GM18498 (cell line): Measurements from ENCODE around the gene TMEM179.

Experiments used
- ATAC-seq: cut with Tn5 transposase; IDR thresholded peaks from one replicate; pipeline ENCODE4 v1.9.1; 2021; ENCODE audit warnings: mild to moderate bottlenecking, moderate library complexity; ENCODE audit not compliant: unreplicated experiment

TMEM179 gene

DNA sequence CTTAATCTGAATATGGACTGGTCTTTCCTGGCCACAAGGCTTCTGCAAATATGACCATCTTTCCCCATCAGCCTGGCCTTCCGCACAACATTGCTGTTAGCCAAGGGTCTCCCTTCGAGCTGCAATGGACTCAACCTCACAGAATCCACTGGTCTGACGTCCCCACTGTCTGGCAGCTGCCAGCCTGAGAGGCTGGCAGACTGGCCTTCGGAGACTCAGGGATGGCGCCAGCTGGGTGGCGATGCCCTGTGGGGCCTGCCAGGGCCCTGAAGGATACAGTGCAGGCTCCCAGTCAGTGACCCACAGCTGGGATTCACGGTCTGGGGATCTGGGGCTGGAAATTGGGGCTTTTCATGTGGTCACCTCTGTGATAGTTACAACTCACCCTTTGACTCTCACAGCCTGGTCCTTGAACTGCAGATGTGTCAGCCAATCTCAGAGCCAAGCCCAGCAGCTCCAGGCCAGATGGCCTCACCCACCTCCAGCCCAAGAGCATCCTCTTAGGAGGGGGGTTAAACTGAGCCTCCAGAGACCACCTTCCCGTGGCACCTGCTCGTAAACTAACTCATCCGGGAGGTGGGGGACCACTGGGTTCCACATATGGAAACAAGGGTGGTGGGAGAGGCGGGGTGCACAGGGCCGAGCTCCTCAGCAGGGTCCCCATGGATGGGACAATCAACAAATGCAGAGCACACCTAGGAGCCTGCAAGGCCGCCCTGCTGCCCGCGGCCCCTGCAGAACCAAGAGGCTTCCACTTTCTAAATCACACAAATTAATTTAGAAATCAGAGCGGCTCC is 46.1 kb downstream of the TMEM179 start:
- ATAC-seq = no peak

GRCh38 chr14:104557766-104558165 is 46.8 kb downstream of the TMEM179 start:
- no peak for ATAC-seq

GRCh38 chr14:104557086-104557485 is 47.5 kb downstream of the TMEM179 start:
- no peak for ATAC-seq

DNA sequence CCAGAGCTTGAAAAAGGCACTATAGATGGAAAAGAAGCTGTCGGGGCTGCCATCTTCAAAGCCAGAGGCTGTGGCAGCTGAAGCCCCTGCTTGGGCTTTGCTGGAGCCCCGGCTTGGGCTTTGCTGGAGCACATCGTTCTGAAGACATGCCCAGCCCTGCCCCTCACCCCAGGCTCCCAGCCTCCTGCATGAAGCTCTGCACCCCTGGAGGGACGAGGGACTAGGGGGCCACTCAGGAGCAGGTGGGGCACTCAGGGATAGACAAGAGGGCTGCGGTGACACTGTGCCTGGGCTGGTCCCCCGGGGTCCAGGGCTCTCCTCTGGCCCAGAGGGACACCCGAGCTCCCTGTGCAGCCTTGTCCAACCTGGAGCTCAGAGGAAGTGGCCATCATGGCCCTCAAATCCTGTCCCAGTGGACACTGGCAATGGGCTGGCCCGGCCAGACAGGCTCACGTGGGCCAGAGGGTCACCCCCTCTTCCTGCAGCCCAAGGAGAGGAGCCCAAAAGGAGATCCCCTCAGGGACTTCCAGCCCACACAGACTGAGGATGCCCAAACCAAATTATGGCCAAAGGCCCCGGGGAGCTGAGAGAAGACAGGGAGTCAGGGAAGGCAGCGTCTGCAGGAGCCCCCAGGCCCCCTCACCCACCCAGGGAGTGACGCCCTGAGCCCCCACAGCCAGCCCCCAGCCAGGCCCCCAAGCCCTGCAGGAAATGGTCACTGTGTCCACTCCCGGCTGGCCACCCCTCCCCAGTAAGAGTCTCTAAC is 48.1 kb downstream of the TMEM179 start:
- no peak for ATAC-seq

DNA sequence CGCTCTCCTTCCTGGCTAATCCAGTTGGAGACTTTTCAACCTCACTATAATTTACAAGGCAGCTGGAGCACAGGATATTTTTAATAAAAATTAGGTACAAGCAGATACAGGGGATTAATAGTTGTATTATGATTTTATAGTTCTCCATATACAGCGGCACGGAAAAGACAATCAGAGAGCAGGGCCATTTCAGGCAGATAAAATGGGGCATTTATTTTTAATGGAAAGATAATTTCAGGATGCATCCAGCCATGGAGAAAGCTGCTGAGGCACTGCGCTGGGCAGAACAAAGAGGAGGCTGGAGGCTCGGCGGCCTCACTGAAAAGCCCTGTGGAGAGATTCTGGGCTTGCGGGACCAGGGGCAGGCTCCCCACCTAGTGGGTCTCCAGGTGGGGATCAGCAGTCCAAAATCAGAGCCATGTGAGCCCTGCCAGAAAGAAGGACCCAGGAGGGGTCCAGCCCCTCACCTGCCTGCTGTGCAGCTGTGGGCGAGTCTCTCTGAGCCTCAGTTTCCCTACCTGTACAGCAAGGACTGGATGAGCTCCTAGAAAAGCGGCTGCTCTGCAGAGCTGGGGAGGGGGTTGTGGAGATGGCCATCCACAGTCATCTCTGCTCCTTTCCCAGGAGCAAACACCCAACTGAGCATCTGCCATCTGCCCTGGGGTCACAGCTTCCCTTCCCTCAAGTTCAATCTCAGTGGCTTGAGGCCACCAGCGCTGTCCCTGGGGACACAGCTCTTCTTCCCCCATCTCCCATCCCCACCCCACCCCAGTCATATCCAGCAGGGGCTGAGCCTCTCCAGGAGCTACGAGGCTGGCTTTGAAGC is 48.9 kb downstream of the TMEM179 start:
- ATAC-seq = no peak

DNA sequence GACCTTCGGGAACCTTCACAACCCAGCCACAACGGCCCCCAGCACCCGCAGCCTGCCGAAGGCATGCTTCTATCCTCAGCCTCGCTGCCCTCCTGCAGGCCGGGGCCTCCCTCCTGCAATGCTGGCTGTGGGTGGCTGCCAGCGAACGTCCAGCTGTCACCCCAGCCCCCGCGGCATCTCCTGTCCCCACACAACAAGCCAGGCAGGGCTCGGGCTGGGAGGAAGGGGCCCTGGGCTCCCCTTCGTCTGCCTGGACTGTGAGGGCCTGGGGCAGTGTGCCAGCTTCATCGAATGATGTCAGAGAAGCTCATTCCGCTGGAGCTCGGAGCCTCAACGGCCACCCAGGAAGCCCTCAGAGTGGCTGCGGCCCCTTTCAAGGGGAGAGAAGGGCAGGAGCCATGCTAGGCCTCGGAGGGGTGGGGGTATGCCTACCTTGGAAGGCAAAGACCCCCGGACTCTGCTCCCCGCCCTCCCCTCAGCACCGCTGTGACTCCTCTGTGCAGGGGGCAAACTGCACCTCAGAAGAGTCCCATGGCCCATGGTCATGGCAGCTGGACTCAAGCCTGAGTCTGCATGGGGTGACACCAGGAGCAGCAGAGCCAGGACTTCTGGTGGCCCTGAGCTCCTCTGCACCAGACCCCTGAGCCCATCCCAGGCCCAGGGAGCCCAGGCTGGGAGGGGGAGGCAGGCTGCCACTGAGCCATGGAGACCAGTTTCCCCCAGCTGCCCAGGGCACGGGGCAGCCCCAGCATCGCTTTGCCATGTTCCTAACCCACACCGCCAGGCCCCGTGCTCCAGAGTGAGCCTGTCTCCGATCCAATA is 49.8 kb downstream of the TMEM179 start:
- ATAC-seq = no peak

DNA sequence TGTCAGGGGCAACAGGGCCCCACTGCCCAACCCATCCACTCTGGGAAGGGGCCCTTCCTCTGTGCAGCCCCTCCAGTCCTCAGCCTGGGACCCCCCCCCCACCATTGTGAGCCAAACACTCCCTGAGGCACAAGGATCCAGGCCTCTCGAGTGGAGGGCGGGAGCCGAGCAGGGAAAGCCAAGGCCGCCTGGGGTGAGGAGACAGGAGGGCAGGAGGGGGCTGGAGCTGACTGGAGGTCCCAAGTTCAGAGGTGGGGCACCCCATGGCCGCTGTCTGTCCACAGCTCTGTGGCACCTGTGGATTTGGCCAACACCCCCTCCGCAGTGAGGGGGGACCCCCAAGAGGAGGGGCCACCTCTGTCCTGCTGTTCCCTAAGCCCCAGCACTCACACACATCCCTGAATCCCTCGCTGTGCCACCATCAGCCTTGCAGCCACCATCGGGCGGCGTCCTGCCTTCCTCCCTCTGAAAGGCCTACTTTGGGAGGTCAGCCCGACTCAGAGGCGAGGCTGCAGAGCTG is 50.4 kb downstream of the TMEM179 start:
- no peak for ATAC-seq

- ATAC-seq = no peak
Measured at GRCh38 chr14:104553166-104554087, 51.1 kb downstream of the TMEM179 start.

GRCh38 chr14:104552738-104553125 is 51.8 kb downstream of the TMEM179 start:
- no peak for ATAC-seq

- ATAC-seq = no peak
Measured at GRCh38 chr14:104551851-104552737, 52.5 kb downstream of the TMEM179 start.

DNA sequence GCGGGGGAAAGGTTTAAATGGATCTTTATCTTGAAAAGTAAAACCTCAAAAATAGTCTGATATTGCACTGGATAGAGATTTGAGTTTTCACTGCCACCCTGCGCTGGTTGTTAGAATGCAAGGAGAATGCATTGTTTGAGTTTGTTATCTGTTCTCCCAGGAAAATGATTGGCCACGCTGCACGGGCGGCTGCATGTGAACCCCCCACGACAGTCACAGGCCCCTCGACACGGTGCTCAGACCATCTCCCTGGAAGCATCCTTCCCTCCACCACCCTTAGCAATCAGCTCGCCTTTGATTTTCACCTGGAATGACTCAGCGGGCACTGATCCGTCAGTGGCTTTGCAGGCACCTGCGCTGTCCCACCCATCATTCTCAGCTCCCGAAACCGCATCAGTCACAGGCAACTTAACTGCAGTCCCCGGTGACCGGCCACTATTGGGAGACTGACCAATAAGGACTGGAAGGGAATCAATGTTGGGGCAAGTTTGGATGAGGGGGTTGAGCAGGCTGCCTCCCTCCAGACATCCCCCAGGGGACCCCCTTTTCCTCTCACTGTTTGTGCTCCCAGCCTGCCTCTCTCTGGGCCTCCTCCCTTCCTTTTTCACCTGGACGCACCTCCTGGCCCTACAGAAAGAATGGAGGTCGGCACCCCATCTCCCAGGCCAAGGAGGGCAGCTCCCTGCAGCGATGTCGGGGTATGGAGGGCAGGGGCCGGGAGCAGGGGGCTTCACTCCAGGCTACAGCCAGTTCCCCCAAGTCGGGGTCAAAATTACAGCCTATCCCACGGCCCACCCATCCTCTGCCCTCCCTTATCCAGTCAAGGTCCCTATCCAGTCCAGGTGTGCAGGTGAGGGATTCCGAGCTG is 53.5 kb downstream of the TMEM179 start:
- no peak for ATAC-seq

- no peak for ATAC-seq
Measured at GRCh38 chr14:104550340-104550860, 54.2 kb downstream of the TMEM179 start.

DNA sequence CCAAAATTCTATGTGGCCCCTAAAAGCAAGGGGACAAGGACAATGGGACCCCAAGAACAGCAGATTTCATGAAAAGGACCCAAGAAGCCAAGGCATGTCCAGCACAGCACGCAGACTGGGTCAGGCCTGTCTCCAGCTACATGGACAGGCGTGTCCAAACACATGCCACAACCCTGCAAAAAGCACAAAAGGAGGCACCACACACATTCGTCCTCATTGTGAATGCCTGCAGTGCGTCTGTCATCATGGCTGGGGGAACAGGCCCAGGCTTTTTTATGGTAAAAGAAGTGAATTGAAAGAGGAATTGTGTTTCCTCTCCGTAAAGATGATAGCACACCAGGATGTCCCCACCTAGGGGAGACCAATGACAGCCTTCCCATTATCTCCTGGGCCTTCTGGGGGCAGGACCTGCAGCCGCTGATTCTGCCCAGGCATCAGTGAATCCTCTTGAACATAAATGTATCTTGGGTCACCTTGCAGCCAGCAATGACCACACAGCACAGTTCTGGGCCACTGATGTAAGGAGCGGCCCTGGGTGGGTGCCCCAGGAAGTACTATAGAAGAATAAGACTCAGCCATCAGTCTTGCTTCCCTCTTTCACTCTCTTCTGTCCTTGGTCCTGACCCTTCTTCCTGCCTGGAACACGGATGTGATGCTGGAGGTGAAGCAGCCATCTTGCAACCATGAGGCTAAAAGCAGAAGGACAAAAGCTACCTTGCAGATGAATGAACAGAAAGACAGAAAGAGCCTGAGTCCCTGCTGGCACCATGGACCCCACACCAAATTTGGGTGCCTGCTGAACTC is 54.8 kb downstream of the TMEM179 start:
- ATAC-seq = no peak

DNA sequence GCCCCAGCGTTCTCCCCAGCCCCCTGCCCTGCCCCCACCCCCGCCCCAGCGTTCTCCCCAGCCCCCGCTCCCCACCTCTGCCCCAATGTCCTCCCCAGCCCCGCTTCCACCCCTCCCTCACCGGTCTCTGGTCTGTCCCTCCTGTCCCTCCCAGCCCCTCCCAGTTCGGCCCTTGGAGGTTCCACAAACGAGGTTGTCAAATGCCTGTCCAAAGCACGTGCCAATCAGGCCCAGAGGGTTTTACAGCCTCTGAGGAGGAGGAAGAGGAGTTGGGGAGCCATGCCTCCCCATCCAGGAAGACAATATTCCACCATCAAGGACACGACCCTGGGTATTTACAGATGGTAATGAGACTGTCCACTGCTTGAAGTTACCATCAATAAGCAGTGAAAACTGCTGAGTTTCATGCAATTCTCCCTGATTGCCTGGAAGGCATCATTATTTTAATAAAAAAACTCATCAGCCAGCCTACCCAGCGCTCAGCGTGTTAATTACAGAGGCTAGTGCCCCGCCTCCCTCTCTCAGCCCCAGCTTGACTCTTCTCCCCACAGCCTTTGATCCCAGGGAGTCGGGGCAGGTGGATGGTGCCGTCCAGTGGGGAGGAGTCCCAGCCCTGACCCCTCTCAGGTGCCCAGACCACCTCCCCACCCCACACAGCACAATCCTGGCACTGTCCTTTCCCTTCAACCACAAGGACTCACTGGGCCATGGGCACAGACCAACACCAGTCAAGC is 55.6 kb downstream of the TMEM179 start:
- no peak for ATAC-seq

DNA sequence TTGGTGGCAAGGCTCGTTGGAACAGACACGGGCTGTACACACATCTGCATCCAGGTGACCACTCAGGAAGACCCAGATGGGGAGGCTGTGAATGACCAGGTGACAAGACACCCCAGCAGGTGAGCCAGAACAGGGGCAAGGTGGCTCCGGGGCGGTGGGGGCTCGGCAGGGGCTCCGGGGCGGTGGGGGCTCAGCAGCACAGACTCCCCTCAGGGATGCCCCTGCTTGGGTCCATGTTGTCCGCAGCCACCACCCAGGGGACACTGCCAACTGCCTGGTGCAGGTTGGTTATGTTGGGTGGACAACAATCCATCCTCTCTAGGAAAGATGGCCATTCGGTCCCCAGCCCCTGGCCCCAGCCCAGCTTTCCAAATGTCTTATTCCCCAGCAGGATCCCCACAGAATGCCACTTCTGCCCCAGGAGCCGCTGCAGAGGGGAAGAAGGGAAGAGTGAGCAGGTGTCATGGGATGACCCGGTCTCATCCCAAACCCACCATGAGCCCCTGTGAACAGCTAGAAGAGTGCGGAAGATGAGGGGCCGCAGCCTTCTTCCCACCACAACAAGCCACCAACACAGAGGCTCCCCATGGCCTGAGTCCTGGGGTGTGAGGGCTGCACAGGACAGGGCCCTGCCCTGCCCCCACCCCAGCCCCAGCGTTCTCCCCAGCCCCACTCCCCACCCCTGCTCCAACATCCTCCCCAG is 56.4 kb downstream of the TMEM179 start:
- ATAC-seq = no peak
